Measurements from ENCODE around the gene AFG3L2. TPM values are rescaled to one million over a fixed set of nuclear protein-coding genes. Genes with fewer than 3 reads are reported as not detected.

AFG3L2 gene
- polyA plus RNA-seq, 1 donor: 43.1 TPM

- DNase-seq: no peak
Measured at GRCh38 chr18:12321333-12321732, 55.7 kb downstream of the AFG3L2 start.

GRCh38 chr18:12318857-12319256, 58.2 kb downstream of the AFG3L2 start:
- no peak for DNase-seq

GRCh38 chr18:12318334-12318697, 58.7 kb downstream of the AFG3L2 start:
- DNase-seq: no peak

GRCh38 chr18:12317664-12318333, 59.2 kb downstream of the AFG3L2 start:
- peak; percentile 52 for DNase-seq

GRCh38 chr18:12315911-12316310, 61.1 kb downstream of the AFG3L2 start:
- DNase-seq: no peak

- DNase-seq: no peak
Measured at GRCh38 chr18:12315490-12315889, 61.5 kb downstream of the AFG3L2 start.

GRCh38 chr18:12314591-12315305, 62.3 kb downstream of the AFG3L2 start:
- DNase-seq: no peak

GRCh38 chr18:12313530-12314245, 63.3 kb downstream of the AFG3L2 start:
- no peak for DNase-seq

GRCh38 chr18:12312976-12313375, 64.1 kb downstream of the AFG3L2 start:
- no peak for DNase-seq

GRCh38 chr18:12310762-12311161, 66.3 kb downstream of the AFG3L2 start:
- DNase-seq: no peak

- DNase-seq: no peak
Measured at GRCh38 chr18:12309683-12310198, 67.3 kb downstream of the AFG3L2 start.

GRCh38 chr18:12308386-12309100, 68.5 kb downstream of the AFG3L2 start:
- DNase-seq: peak; percentile 77

- DNase-seq: peak; percentile 79
Measured at GRCh38 chr18:12307701-12308385, 69.2 kb downstream of the AFG3L2 start, which contains the start of gene TUBB6. TSS of gene TUBB6 (plus strand) at chr18:12308241. CDS start at chr18:12308293, 52 bp downstream.

GRCh38 chr18:12306752-12307700, 70.0 kb downstream of the AFG3L2 start:
- peak; percentile 79 for DNase-seq

- no peak for DNase-seq
Measured at GRCh38 chr18:12305930-12306629, 70.9 kb downstream of the AFG3L2 start.

GRCh38 chr18:12305211-12305610, 71.8 kb downstream of the AFG3L2 start:
- no peak for DNase-seq

- DNase-seq: no peak
Measured at GRCh38 chr18:12304351-12305210, 72.4 kb downstream of the AFG3L2 start.

- DNase-seq: no peak
Measured at GRCh38 chr18:12302391-12303147, 74.5 kb downstream of the AFG3L2 start.

Data from hindlimb muscle (tissue), 1 donor.